C4-2B (cell line): ENCODE results near the gene GABARAPL1.

Experiments used
- CTCF ChIP-seq: fragments of 450-650 bp; conservative IDR thresholded peaks from 2 replicates; pipeline ENCODE4 v1.5.1; 2017; ENCODE audit warnings: mild to moderate bottlenecking
- ZFX ChIP-seq: fragments of 450-650 bp; IDR thresholded peaks from 2 replicates; pipeline ENCODE4 v1.6.1; 2017

- no peak for TF ChIP-seq CTCF
- TF ChIP-seq ZFX: no peak
Observed at GRCh38 chr12:10226086-10226485, 13.4 kb downstream of the GABARAPL1 start.
